Activated CD8-positive, alpha-beta memory T cell treated with anti-CD3 and anti-CD28 coated beads for 48 hours (primary cell): ENCODE data around the gene ATG9A.
"Not testable (repeated sequence)": the region's sequence is repeated elsewhere in the genome, so short reads cannot be mapped to it uniquely, and the experiment has no call there.

ENCODE experiments used
- DNase-seq, 3 experiments: peaks; one replicate each; pipeline ENCODE4 v3.0.0-alpha.2; 2020; ENCODE audit warnings: low read depth in 2 of 3, low spot score in 2 of 3

The ATG9A gene

DNA sequence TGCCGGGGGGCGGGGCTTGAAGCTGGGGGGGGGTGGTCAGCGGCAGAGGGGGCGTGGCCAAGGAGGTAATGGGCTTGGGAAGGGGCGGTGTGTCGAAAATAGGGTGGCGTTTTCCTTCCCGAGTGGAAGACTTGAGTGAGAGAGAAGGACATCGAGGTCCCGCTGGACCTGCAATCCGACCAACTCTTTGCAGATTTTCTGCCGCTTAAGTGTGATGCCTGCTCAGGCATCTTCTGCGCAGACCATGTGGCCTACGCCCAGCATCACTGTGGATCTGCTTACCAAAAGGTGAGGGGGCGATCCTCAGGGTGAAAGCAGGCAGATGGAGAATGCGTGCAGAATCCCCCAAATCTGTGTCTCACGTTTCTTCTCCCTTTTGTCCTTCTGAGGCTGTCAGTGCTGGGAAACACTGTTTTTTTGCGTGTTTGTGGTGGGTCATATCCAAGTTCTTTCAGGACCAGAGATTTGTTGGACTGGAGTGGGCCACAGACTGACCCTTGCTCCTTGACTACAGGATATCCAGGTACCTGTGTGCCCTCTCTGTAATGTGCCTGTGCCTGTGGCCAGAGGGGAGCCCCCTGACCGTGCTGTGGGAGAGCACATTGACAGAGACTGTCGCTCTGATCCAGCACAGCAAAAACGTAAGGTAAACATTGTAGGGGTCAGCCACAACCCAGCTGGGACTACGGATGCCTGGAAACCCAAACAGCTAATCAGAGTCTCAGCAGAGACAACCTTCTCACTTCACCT is 22.1 kb downstream of the ATG9A start:
- DNase-seq, result no peak

DNA sequence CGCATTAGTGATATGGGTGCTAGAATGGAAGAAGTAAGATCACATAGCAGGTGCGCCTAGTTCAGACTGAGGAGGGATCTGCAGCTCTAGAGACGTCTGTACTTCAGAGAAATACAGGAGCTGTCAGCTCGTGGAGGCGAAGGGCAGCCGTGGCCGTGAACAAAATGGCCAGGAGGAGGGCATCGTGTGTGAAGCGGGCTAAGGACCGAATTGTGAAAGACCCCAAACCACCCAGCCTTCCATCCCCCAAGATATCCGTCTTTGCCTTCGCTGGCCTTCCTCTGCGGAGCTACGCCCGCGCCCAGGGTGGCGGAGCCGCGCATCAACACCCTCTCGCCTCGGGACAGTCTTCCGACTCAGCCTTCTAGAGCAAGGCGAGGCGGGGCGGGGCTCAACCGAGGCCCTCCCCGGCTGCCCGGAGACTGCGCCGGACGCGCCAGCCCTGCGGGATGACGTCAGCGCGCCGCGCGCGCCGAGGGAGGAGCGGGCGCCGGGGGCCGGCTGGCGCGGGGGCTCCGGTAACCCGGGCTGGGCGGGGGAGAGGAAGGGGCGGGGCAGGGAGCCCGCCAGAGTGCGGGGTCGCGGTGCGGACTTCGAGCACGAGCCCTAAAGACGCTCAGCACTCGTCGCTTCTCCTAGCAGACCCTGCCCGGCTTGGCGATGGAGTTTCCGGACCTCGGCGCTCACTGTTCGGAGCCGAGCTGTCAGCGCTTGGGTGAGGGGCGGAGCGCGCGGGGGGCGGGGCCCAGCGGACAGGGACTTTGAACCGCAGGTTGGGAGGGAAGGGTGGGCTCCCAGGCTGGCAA is 22.9 kb downstream of the ATG9A start, which contains the start of gene ZFAND2B:
ZFAND2B (plus strand) TSS at position 455 of the 806 bp plus-strand sequence; CDS start at position 661, 206 bp downstream.
- DNase-seq, result peak; percentile 87 to 90 (median 88)

DNA sequence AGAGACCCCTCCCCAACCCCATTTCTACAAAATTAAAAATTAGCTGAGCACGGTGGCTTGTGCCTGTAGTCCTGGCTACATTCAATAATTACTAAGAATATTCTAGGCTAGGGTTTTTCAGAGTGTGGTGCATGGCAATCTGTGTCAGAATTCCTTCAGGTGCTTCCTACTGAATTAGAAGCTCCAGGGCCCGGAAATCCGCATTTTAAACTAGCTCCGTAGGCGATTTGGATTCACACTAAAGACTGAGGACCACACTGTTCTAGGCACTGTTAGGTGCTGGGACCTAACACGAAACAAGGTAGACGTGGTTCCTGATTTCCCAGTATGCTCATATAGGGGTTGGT is 23.5 kb downstream of the ATG9A start:
- DNase-seq, result no peak

- no peak for DNase-seq
Measured at GRCh38 chr2:219205165-219205538, 24.3 kb downstream of the ATG9A start.

DNA sequence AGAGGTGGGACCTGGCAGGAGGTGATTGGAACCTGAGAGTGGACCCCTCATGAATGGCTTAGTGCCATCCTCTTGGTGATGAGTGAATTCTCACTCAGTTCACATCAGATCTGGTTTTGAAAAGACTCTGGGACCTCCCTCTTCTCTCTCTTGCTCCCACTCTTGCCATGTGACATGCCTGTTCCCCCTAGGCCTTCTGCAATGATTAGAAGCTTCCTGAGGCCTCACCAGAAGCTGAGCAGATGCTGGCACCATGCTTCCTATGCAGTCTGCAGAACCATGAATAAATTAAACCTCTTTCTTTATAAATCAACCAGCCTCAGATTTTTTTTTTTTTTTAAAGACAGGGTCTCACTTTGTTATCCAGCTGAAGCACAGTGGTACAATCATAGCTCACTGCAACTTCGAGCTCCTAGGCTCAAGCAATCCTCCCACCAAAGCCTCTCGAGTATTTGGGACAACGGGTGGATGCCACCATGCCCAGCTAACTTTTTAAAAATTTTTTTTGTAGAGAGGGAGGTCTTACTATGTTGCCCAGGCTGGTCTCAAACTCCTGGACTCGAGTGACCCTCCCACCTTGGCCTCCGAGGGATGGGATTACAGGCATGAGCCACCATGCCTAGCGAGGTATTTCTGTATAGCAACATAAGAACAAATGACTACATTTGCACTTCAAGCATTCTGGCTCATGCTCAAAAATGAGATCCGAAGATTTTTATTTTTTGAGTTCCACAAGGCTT is 24.8 kb downstream of the ATG9A start:
- DNase-seq, result no peak

- DNase-seq, result not testable (repeated sequence)
Measured at GRCh38 chr2:219201331-219201730, 28.1 kb downstream of the ATG9A start.

GRCh38 chr2:219200502-219201326 is 28.7 kb downstream of the ATG9A start:
- not testable (repeated sequence) for DNase-seq

- no peak for DNase-seq
Measured at GRCh38 chr2:219199470-219200211, 29.8 kb downstream of the ATG9A start.

DNA sequence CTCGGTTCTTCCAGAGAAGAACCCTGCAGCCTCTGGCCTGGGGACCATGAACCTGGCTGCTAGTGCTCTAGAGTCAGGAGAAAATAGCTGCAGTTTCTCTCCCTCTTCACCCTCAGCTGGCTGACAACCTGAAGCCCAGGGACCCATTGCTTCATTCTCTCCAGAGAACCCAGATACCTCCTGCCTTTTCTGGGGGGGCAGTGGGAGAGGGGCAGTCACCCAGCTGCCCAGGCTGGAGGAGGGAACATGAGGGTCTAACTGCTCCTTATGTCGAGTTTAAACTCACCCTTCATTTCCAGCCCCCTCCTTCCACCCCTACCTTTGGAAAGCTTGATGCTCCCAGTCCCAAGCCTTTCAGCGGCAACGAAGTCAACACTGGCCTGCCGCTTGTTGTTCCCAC is 30.5 kb downstream of the ATG9A start:
- no peak for DNase-seq

DNA sequence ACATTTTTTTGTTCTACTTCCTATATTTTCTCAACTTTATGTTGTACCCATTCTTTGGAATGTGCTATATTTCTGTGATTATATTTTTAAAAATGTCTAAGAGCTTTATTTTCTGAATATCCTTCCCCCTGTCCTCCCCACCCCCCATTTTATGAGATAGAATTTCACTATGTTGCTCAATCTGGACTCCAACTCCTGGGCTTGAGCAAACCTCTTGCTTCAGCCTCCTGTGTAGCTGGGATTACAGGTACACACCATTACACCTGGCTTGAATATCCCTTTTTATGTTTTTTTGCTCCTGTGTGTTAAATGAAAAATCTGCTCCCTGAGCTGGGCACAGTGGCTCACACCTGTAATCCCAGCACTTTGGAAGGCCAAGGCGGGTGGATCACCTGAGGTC is 32.0 kb downstream of the ATG9A start:
- DNase-seq, result no peak

DNA sequence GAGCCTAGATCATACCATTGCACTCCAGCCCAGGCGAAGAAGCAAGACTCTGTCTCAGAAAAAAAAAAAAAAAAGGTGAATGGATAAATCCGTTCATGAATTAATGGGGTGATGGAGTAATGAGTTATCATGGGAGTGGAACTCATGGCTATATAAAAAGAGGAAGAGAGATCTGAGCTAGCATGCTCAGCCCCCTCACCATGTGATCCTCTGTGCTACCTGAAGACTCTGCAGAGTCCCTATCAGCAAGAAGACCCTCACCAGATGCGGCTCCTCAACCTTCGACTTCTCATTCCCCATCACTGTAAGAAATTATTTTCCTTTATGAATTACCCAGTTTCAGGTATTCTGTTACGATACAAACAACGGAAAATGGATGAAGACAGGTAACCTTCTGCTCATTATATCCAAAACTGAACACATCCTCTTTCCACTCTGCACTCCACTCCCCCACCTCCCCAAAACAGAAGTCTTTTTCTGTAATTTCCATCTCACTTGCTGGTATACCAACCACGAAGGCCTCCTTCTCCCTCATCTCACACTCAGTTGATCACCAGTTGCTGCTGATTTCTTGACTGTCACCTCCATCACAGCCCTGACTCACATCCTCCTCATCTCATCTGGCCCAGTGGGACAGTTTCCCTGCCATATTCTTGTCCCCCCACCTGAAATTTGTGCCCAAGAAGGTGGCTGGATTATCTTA is 42.5 kb downstream of the ATG9A start:
- DNase-seq, result no peak

GRCh38 chr2:219184121-219184520 is 45.3 kb downstream of the ATG9A start:
- DNase-seq, result no peak

DNA sequence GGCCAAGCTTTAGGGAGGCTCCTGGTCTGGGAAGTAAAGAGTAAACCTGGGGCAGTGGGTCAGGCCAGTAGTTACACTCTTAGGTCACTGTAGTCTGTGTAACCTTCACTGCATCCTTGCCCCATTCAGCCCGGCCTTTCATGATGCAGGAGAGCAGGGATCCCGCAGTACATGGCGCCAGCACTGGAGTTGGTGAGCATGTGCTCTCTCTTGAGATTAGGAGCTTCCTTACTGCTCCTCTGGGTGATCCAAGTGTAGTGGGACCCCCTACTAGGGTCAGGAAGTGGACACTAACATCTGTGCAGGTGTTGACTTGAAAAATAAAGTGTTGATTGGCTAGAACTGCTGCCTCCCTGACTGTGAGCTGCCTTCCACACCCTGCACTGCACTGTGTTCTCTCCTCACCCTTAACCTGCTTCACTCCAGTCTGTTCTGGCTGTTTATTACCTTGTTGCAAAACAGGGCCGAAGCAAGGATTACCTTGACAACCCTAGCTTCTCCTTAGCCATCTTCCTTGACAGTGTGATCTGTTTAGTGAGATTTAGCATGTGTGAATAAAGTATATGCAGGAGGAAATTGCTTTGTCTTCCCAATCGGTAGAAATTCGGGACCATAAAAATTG is 46.2 kb downstream of the ATG9A start:
- DNase-seq, result no peak

GRCh38 chr2:219182331-219183150 is 46.9 kb downstream of the ATG9A start:
- DNase-seq, result no peak

DNA sequence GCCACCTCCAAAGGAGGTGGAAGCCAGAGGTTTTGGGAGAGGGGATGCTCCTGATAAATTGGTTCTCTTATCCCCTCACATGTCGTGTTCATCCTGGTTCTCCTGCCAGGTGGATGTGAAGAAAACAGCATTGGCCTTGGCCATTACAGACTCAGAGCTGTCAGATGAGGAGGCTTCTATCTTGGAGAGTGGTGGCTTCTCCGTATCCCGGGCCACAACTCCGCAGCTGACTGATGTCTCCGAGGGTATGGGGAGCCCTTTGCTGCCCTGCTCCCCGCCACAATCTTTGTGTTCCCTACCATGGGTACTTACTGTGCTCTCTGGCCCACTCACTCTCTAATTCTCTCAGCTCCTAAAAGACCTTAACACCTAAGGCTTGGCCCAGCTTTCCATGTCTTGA is 47.9 kb downstream of the ATG9A start:
- no peak for DNase-seq

DNA sequence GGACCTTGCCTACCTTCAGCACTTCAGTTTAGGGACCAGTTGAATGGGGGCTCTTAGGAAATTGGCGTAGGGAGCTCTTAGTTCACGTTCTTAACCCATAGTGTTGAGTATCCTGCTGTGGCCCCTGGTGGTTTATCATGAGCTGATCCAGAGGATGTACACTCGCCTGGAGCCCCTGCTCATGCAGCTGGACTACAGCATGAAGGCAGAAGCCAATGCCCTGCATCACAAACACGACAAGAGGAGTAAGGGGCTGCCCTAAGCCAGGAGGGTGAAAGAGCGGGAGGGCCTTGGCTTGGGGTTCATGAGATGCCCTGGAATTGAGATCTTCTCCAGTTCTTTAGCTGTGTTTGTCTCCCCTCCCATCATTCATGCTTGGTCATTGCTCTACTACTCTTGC is 48.5 kb downstream of the ATG9A start:
- no peak for DNase-seq

GRCh38 chr2:219179601-219180465 is 49.6 kb downstream of the ATG9A start:
- no peak for DNase-seq
